ENCODE results near the gene ATP6V0D1.
"Not testable (repeated sequence)": the region's sequence is repeated elsewhere in the genome, so short reads cannot be mapped to it uniquely, and the experiment has no call there.

ATP6V0D1 gene

GRCh38 chr16:67517155-67517445 lies 36.1 kb upstream of the ATP6V0D1 start:
- H3K9me3 ChIP-seq (ENCODE audit: low read length), result no peaks in the 10 kb centered on the region
- no peaks in the 10 kb centered on the region for H3K27me3 ChIP-seq (ENCODE audit: insufficient read depth, low read length)
- no peak overlapping the region for H3K4me3 ChIP-seq (ENCODE audit: low read length)
- no peaks in the 10 kb centered on the region for H3K36me3 ChIP-seq (ENCODE audit: insufficient read depth, low read length)
- peaks cover 2% of the 10 kb centered on the region for H3K4me1 ChIP-seq (ENCODE audit: insufficient read depth, low read length)
- no peak overlapping the region for H2AFZ ChIP-seq (ENCODE audit: low read depth, low read length)

GRCh38 chr16:67516296-67517154 lies 35.6 kb upstream of the ATP6V0D1 start:
- H3K36me3 ChIP-seq (ENCODE audit: insufficient read depth, low read length), result no peaks in the 10 kb centered on the region
- no peaks in the 10 kb centered on the region for H3K9me3 ChIP-seq (ENCODE audit: low read length)
- H3K4me3 ChIP-seq (ENCODE audit: low read length), result no peak overlapping the region
- peaks cover 2% of the 10 kb centered on the region for H3K4me1 ChIP-seq (ENCODE audit: insufficient read depth, low read length)
- no peaks in the 10 kb centered on the region for H3K27me3 ChIP-seq (ENCODE audit: insufficient read depth, low read length)
- H2AFZ ChIP-seq (ENCODE audit: low read depth, low read length), result no peak overlapping the region

DNA sequence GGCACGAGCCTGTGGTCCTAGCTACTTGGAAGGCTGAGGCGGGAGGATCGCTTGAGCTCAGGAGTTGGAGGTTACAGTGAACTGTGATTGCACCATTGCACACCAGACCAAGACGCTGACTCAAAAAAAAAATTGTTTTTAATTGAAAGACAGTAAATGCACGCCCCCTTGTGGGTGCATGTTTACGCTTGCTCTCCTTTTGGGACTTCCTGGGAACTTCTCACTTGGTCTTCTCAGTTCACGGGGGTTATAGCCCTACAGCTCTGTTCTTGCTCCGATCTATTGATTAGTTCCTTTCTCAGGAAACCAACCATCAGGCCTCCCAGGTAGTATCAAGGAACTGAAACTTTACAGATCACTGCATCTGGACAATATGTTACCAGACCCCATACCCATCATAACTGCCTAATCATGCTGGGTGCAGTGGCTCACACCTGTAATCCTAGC lies 33.4 kb upstream of the ATP6V0D1 start:
- H3K9me3 ChIP-seq (ENCODE audit: low read length), result no peaks in the 10 kb centered on the region
- no peak overlapping the region for H2AFZ ChIP-seq (ENCODE audit: low read depth, low read length)
- H3K36me3 ChIP-seq (ENCODE audit: insufficient read depth, low read length), result no peaks in the 10 kb centered on the region
- no peak overlapping the region for H3K4me3 ChIP-seq (ENCODE audit: low read length)
- no peaks in the 10 kb centered on the region for H3K27me3 ChIP-seq (ENCODE audit: insufficient read depth, low read length)
- no peaks in the 10 kb centered on the region for H3K4me1 ChIP-seq (ENCODE audit: insufficient read depth, low read length)

- H2AFZ ChIP-seq (ENCODE audit: low read depth, low read length); H3K4me1 ChIP-seq (ENCODE audit: insufficient read depth, low read length); H3K4me3 ChIP-seq (ENCODE audit: low read length); H3K27me3 ChIP-seq (ENCODE audit: insufficient read depth, low read length); H3K9me3 ChIP-seq (ENCODE audit: low read length); H3K36me3 ChIP-seq (ENCODE audit: insufficient read depth, low read length): not testable (repeated sequence)
These were observed 32.9 kb upstream of the ATP6V0D1 start for GRCh38 chr16:67513892-67514291.

- Histone ChIP-seq H3K27me3 (ENCODE audit: insufficient read depth, low read length) (no peaks in the 10 kb centered on the region), H3K4me3 (ENCODE audit: low read length) (no peak overlapping the region), H3K9me3 (ENCODE audit: low read length) (no peaks in the 10 kb centered on the region), H2AFZ (ENCODE audit: low read depth, low read length) (no peak overlapping the region), H3K36me3 (ENCODE audit: insufficient read depth, low read length) (no peaks in the 10 kb centered on the region), H3K4me1 (ENCODE audit: insufficient read depth, low read length) (peaks cover 9% of the 10 kb centered on the region)
These were observed 28.1 kb upstream of the ATP6V0D1 start for GRCh38 chr16:67509016-67509415.

- no peak overlapping the region for H2AFZ ChIP-seq (ENCODE audit: low read depth, low read length)
- H3K36me3 ChIP-seq (ENCODE audit: insufficient read depth, low read length), result no peaks in the 10 kb centered on the region
- H3K4me3 ChIP-seq (ENCODE audit: low read length), result no peak overlapping the region
- H3K9me3 ChIP-seq (ENCODE audit: low read length), result no peaks in the 10 kb centered on the region
- H3K4me1 ChIP-seq (ENCODE audit: insufficient read depth, low read length), result peaks cover 9% of the 10 kb centered on the region
- no peaks in the 10 kb centered on the region for H3K27me3 ChIP-seq (ENCODE audit: insufficient read depth, low read length)
These were observed 25.5 kb upstream of the ATP6V0D1 start for GRCh38 chr16:67506468-67506867.

GRCh38 chr16:67504031-67505021 lies 23.4 kb upstream of the ATP6V0D1 start:
- H3K4me1 ChIP-seq (ENCODE audit: insufficient read depth, low read length), result peaks cover 9% of the 10 kb centered on the region
- H3K4me3 ChIP-seq (ENCODE audit: low read length), result no peak overlapping the region
- H3K9me3 ChIP-seq (ENCODE audit: low read length), result no peaks in the 10 kb centered on the region
- H3K27me3 ChIP-seq (ENCODE audit: insufficient read depth, low read length), result no peaks in the 10 kb centered on the region
- H2AFZ ChIP-seq (ENCODE audit: low read depth, low read length), result no peak overlapping the region
- H3K36me3 ChIP-seq (ENCODE audit: insufficient read depth, low read length), result no peaks in the 10 kb centered on the region

GRCh38 chr16:67499106-67499505 lies 18.1 kb upstream of the ATP6V0D1 start:
- Histone ChIP-seq H3K4me1 (ENCODE audit: insufficient read depth, low read length) (no peaks in the 10 kb centered on the region), H3K36me3 (ENCODE audit: insufficient read depth, low read length) (no peaks in the 10 kb centered on the region), H3K27me3 (ENCODE audit: insufficient read depth, low read length) (no peaks in the 10 kb centered on the region), H2AFZ (ENCODE audit: low read depth, low read length) (no peak overlapping the region), H3K4me3 (ENCODE audit: low read length) (no peak overlapping the region), H3K9me3 (ENCODE audit: low read length) (no peaks in the 10 kb centered on the region)

DNA sequence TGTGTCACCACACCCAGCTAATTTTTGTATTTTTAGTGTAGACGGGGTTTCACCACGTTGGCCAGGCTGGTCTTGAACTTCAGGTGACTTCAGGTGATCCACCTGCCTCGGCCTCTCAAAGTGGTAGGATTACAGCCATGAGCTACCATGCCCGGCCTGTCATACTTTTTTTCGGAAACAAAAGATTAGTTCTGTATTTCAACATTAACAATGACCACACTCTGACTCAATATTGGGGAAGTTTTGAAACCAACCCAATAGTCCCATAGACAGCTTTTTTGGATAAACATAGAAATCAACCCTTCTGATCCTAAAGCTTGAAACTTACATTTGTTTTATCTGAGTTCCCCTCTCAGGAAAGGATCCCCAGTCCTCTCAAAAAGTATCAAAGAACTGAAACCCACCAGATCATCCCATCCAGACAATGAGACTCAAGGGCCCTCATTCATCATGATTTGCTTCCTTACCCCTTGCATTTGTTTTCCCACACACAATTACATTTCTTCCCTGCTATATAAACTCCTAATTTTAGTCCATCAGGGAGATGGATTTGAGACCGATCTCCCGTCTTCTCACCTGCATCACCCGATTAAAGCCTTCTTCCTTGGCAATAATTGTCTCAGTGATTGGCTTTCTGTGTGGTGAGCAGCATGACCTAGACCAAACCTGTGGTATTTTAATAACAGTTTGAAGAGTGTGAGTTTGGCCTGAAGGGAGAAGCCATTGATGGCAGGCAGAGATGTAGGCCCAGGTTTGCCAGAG lies 9.6 kb upstream of the ATP6V0D1 start:
- Histone ChIP-seq H3K4me3 (ENCODE audit: low read length) (no peak overlapping the region), H3K36me3 (ENCODE audit: insufficient read depth, low read length) (peaks cover 2% of the 10 kb centered on the region), H3K27me3 (ENCODE audit: insufficient read depth, low read length) (no peaks in the 10 kb centered on the region), H3K4me1 (ENCODE audit: insufficient read depth, low read length) (peaks cover 11% of the 10 kb centered on the region), H2AFZ (ENCODE audit: low read depth, low read length) (no peak overlapping the region), H3K9me3 (ENCODE audit: low read length) (peaks cover 2% of the 10 kb centered on the region)

DNA sequence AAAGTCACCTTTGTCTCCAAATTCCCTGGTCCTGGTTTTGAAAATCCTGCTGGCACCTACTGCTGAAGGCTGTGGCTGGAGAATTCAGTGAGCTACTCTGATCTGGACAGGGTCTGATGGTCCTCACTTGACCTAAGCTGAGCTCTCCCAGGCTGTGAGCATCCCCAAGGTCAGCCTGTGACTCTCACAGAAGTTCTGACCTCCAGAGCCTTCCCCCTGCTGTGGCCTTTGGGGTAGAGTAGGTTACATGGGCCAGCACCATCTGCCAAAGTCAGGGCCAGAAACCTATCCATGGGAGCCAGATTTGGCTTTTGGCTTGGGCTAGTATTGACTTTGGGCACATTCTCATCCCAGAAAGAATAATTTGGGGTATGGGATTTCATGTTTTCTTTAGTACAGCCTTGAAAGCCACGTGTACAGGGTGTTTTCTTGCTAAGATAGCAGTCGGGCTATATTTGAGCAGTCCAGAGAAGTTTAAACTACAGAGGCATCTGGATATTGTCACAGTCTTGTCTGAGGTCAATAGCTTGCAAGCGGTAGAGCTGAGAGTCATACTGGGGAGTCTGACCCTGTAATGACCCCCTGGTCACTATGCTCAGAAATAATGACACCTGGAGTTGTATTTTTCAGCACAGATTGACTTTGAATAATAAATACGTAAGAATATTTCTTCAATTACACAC lies 8.6 kb upstream of the ATP6V0D1 start:
- no peak overlapping the region for H3K4me3 ChIP-seq (ENCODE audit: low read length)
- peaks cover 2% of the 10 kb centered on the region for H3K9me3 ChIP-seq (ENCODE audit: low read length)
- peaks cover 11% of the 10 kb centered on the region for H3K4me1 ChIP-seq (ENCODE audit: insufficient read depth, low read length)
- peaks cover 5% of the 10 kb centered on the region for H3K36me3 ChIP-seq (ENCODE audit: insufficient read depth, low read length)
- H2AFZ ChIP-seq (ENCODE audit: low read depth, low read length), result peak overlapping the region; percentile 66
- H3K27me3 ChIP-seq (ENCODE audit: insufficient read depth, low read length), result no peaks in the 10 kb centered on the region

DNA sequence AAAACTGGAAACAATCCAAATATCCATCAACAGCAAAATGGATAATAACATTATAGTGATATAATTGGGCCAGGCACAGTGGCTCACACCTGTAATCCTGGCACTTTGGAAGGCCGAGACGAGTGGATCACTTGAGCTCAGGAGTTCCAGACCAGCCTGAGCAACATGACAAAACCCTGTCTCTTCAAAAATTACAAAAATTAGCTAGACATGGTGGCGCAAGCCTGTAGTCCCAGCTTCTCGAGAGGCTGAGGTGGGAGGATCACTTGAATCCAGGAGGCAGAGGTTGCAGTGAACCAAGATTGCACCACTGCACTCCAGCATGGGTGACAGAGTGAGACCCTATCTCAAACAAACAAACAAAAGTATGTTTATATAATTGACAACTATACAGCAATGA lies 6.6 kb upstream of the ATP6V0D1 start:
- H2AFZ ChIP-seq (ENCODE audit: low read depth, low read length); H3K4me3 ChIP-seq (ENCODE audit: low read length); H3K36me3 ChIP-seq (ENCODE audit: insufficient read depth, low read length); H3K9me3 ChIP-seq (ENCODE audit: low read length); H3K27me3 ChIP-seq (ENCODE audit: insufficient read depth, low read length): not testable (repeated sequence)
- peaks cover 15% of the 10 kb centered on the region for H3K4me1 ChIP-seq (ENCODE audit: insufficient read depth, low read length)

DNA sequence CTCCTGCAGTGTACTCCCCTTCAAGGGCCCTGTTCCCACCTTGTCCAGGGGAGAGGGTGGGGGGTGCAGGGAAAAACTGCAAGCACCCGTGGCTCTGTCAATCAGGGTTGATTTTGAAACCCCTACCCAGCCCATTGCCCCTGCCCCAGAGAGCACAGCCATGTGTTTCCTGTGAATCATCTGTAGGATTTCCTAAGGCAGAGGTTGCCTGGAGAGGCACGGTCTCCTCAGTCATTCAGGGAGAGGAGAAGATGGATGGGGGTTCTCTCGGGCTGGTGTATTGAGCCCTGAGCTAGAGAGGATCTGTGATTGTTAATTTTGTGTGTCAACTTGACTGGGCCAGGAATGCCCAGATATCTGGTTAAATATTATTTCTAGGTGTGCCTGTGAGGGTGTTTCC lies 5.8 kb upstream of the ATP6V0D1 start:
- H3K4me1 ChIP-seq (ENCODE audit: insufficient read depth, low read length), result peaks cover 22% of the 10 kb centered on the region
- H3K4me3 ChIP-seq (ENCODE audit: low read length), result no peak overlapping the region
- no peaks in the 10 kb centered on the region for H3K27me3 ChIP-seq (ENCODE audit: insufficient read depth, low read length)
- peaks cover 6% of the 10 kb centered on the region for H3K36me3 ChIP-seq (ENCODE audit: insufficient read depth, low read length)
- H3K9me3 ChIP-seq (ENCODE audit: low read length), result peaks cover 2% of the 10 kb centered on the region
- no peak overlapping the region for H2AFZ ChIP-seq (ENCODE audit: low read depth, low read length)
